SIG-M5 treated with dmso at 0.1 percent for 504 hours (cell line): ENCODE data around the gene ATOH8.

Source experiments
- DNase-seq: peaks from one replicate; lab custom pipeline; 2025; ENCODE audit not compliant: unreplicated experiment; lab: John Stamatoyannopoulos, UW

ATOH8 gene

GRCh38 chr2:85735691-85736090 is 18.1 kb upstream of the ATOH8 start:
- DNase-seq = no peak

- DNase-seq = no peak
Measured at GRCh38 chr2:85736456-85737355, 17.1 kb upstream of the ATOH8 start.

GRCh38 chr2:85737481-85737880 is 16.3 kb upstream of the ATOH8 start:
- no peak for DNase-seq

- no peak for DNase-seq
Measured at GRCh38 chr2:85737961-85738360, 15.8 kb upstream of the ATOH8 start.

GRCh38 chr2:85740193-85740592 is 13.6 kb upstream of the ATOH8 start:
- DNase-seq = no peak

GRCh38 chr2:85741211-85741832 is 12.5 kb upstream of the ATOH8 start:
- DNase-seq = no peak

- DNase-seq = no peak
Measured at GRCh38 chr2:85741833-85742455, 11.8 kb upstream of the ATOH8 start.

GRCh38 chr2:85743304-85743978 is 10.3 kb upstream of the ATOH8 start:
- no peak for DNase-seq

- no peak for DNase-seq
Measured at GRCh38 chr2:85744055-85744454, 9.7 kb upstream of the ATOH8 start.

GRCh38 chr2:85744741-85745601 is 8.8 kb upstream of the ATOH8 start:
- DNase-seq = no peak

- no peak for DNase-seq
Measured at GRCh38 chr2:85745619-85746018, 8.2 kb upstream of the ATOH8 start.

- no peak for DNase-seq
Measured at GRCh38 chr2:85746321-85747004, 7.3 kb upstream of the ATOH8 start.

- no peak for DNase-seq
Measured at GRCh38 chr2:85747441-85747840, 6.3 kb upstream of the ATOH8 start.

GRCh38 chr2:85748039-85748734 is 5.6 kb upstream of the ATOH8 start:
- DNase-seq = peak; percentile 64

- DNase-seq = no peak
Measured at GRCh38 chr2:85748985-85749875, 4.6 kb upstream of the ATOH8 start.

GRCh38 chr2:85750587-85751575 is 2.9 kb upstream of the ATOH8 start:
- DNase-seq = peak; percentile 81

- DNase-seq = no peak
Measured at GRCh38 chr2:85751627-85752026, 2.2 kb upstream of the ATOH8 start.
